HUES6 (cell line): ENCODE measurements around the gene ATRN.

Source experiments
- H3K27ac ChIP-seq: 2 replicates; pipeline ENCODE4 v1.7.0; 2013; ENCODE audit warnings: low read depth, mild to moderate bottlenecking, low read length, inconsistent platforms
- H3K27me3 ChIP-seq: 2 replicates; pipeline ENCODE4 v1.6.1; 2013; ENCODE audit warnings: low read length; ENCODE audit not compliant: control insufficient read depth, insufficient read depth
- H3K36me3 ChIP-seq: 2 replicates; pipeline ENCODE4 v1.6.1; 2013; ENCODE audit warnings: low read length; ENCODE audit not compliant: control insufficient read depth, insufficient read depth
- H3K4me1 ChIP-seq: 2 replicates; pipeline ENCODE4 v1.6.1; 2013; ENCODE audit warnings: low read length; ENCODE audit not compliant: control insufficient read depth, insufficient read depth
- H3K4me3 ChIP-seq: 2 replicates; pipeline ENCODE4 v1.5.1; 2013; ENCODE audit warnings: low read depth, low read length
- H3K9ac ChIP-seq: one replicate; pipeline ENCODE4 v1.6.1; 2013; ENCODE audit warnings: mild to moderate bottlenecking, low read length
- H3K9me3 ChIP-seq: 2 replicates; pipeline ENCODE4 v1.6.1; 2013; ENCODE audit warnings: low read depth, low read length; ENCODE audit not compliant: control insufficient read depth, insufficient read depth

The ATRN gene

GRCh38 chr20:3547906-3548305 is 77.1 kb downstream of the ATRN start:
- H3K9ac ChIP-seq, result no peak overlapping the region
- no peaks in the 10 kb centered on the region for H3K4me1 ChIP-seq
- no peaks in the 10 kb centered on the region; the same call in 1 of the 2 replicates for H3K36me3 ChIP-seq
- H3K27ac ChIP-seq, result no peak overlapping the region
- H3K4me3 ChIP-seq, result no peak overlapping the region
- H3K9me3 ChIP-seq, result no peaks in the 10 kb centered on the region
- H3K27me3 ChIP-seq, result no peaks in the 10 kb centered on the region

GRCh38 chr20:3550837-3551236 is 80.0 kb downstream of the ATRN start:
- H3K9ac ChIP-seq, result no peak overlapping the region
- H3K27ac ChIP-seq, result no peak overlapping the region
- no peaks in the 10 kb centered on the region for H3K9me3 ChIP-seq
- H3K36me3 ChIP-seq, result no peaks in the 10 kb centered on the region; the same call in 1 of the 2 replicates
- H3K4me3 ChIP-seq, result no peak overlapping the region
- no peaks in the 10 kb centered on the region for H3K27me3 ChIP-seq
- H3K4me1 ChIP-seq, result no peaks in the 10 kb centered on the region

- Histone ChIP-seq H3K9ac (no peak overlapping the region), H3K36me3 (no peaks in the 10 kb centered on the region), H3K9me3 (no peaks in the 10 kb centered on the region), H3K27ac (no peak overlapping the region), H3K27me3 (no peaks in the 10 kb centered on the region), H3K4me1 (no peaks in the 10 kb centered on the region), H3K4me3 (no peak overlapping the region)
These were observed 81.0 kb downstream of the ATRN start for GRCh38 chr20:3551681-3552434.

GRCh38 chr20:3553663-3554062 is 82.8 kb downstream of the ATRN start:
- H3K27me3 ChIP-seq, result no peaks in the 10 kb centered on the region
- H3K27ac ChIP-seq, result no peak overlapping the region
- H3K4me3 ChIP-seq, result no peak overlapping the region
- no peaks in the 10 kb centered on the region for H3K9me3 ChIP-seq
- H3K4me1 ChIP-seq, result no peaks in the 10 kb centered on the region
- H3K36me3 ChIP-seq, result no peaks in the 10 kb centered on the region
- no peak overlapping the region for H3K9ac ChIP-seq

- H3K27me3 ChIP-seq, result no peaks in the 10 kb centered on the region
- H3K9me3 ChIP-seq, result no peaks in the 10 kb centered on the region
- no peak overlapping the region for H3K27ac ChIP-seq
- no peak overlapping the region for H3K4me3 ChIP-seq
- no peaks in the 10 kb centered on the region for H3K4me1 ChIP-seq
- no peak overlapping the region for H3K9ac ChIP-seq
- H3K36me3 ChIP-seq, result no peaks in the 10 kb centered on the region
These were observed 86.5 kb downstream of the ATRN start for GRCh38 chr20:3557237-3557785.

- H3K27ac ChIP-seq, result no peak overlapping the region
- no peak overlapping the region for H3K4me3 ChIP-seq
- H3K4me1 ChIP-seq, result no peaks in the 10 kb centered on the region
- no peak overlapping the region for H3K9ac ChIP-seq
- no peaks in the 10 kb centered on the region for H3K9me3 ChIP-seq
- H3K27me3 ChIP-seq, result no peaks in the 10 kb centered on the region
- no peaks in the 10 kb centered on the region for H3K36me3 ChIP-seq
These were observed 88.4 kb downstream of the ATRN start for GRCh38 chr20:3559231-3559630.

GRCh38 chr20:3559637-3560036 is 88.8 kb downstream of the ATRN start:
- H3K4me1 ChIP-seq, result no peaks in the 10 kb centered on the region
- no peaks in the 10 kb centered on the region for H3K9me3 ChIP-seq
- no peak overlapping the region for H3K9ac ChIP-seq
- H3K4me3 ChIP-seq, result no peak overlapping the region
- H3K27ac ChIP-seq, result no peak overlapping the region
- H3K36me3 ChIP-seq, result no peaks in the 10 kb centered on the region
- no peaks in the 10 kb centered on the region for H3K27me3 ChIP-seq

- no peak overlapping the region for H3K27ac ChIP-seq
These were observed 89.3 kb downstream of the ATRN start for GRCh38 chr20:3560162-3560561.

GRCh38 chr20:3560578-3560977 is 89.8 kb downstream of the ATRN start:
- no peak overlapping the region for H3K27ac ChIP-seq
- no peak overlapping the region for H3K4me3 ChIP-seq
- no peaks in the 10 kb centered on the region for H3K27me3 ChIP-seq
- peaks cover 5% of the 10 kb centered on the region; the same call in 1 of the 2 replicates for H3K4me1 ChIP-seq
- H3K9me3 ChIP-seq, result no peaks in the 10 kb centered on the region
- H3K36me3 ChIP-seq, result no peaks in the 10 kb centered on the region
- H3K9ac ChIP-seq, result no peak overlapping the region

More at GRCh38 chr20:3560162-3560561, 89.3 kb downstream of the ATRN start:
- no peaks in the 10 kb centered on the region for H3K9me3 ChIP-seq
- H3K36me3 ChIP-seq, result no peaks in the 10 kb centered on the region
- no peak overlapping the region for H3K9ac ChIP-seq
- no peaks in the 10 kb centered on the region for H3K27me3 ChIP-seq
- peaks cover 1% of the 10 kb centered on the region; the same call in 1 of the 2 replicates for H3K4me1 ChIP-seq
- H3K4me3 ChIP-seq, result no peak overlapping the region

GRCh38 chr20:3563133-3563532 is 92.3 kb downstream of the ATRN start:
- no peak overlapping the region for H3K27ac ChIP-seq

GRCh38 chr20:3563548-3564177 is 92.8 kb downstream of the ATRN start:
- Histone ChIP-seq H3K36me3 (no peaks in the 10 kb centered on the region), H3K27me3 (no peaks in the 10 kb centered on the region), H3K9me3 (no peaks in the 10 kb centered on the region), H3K4me3 (no peak overlapping the region), H3K4me1 (peaks cover 9% of the 10 kb centered on the region; the same call in 1 of the 2 replicates), H3K9ac (no peak overlapping the region), H3K27ac (no peak overlapping the region)

More at GRCh38 chr20:3563133-3563532, 92.3 kb downstream of the ATRN start:
- Histone ChIP-seq H3K9me3 (no peaks in the 10 kb centered on the region), H3K4me1 (peaks cover 9% of the 10 kb centered on the region; the same call in 1 of the 2 replicates), H3K9ac (no peak overlapping the region), H3K4me3 (no peak overlapping the region), H3K27me3 (no peaks in the 10 kb centered on the region), H3K36me3 (no peaks in the 10 kb centered on the region)
